NCI-H2029 treated with DMSO at 0.1 percent for 48 hours (cell line): ENCODE data around the gene GOLGA8F.
"Not testable (repeated sequence)": the region's sequence is repeated elsewhere in the genome, so short reads cannot be mapped to it uniquely, and the experiment has no call there.

ENCODE experiments used
- DNase-seq: peaks from one replicate; lab custom pipeline; 2025; lab: John Stamatoyannopoulos, UW

The GOLGA8F gene, protein sequence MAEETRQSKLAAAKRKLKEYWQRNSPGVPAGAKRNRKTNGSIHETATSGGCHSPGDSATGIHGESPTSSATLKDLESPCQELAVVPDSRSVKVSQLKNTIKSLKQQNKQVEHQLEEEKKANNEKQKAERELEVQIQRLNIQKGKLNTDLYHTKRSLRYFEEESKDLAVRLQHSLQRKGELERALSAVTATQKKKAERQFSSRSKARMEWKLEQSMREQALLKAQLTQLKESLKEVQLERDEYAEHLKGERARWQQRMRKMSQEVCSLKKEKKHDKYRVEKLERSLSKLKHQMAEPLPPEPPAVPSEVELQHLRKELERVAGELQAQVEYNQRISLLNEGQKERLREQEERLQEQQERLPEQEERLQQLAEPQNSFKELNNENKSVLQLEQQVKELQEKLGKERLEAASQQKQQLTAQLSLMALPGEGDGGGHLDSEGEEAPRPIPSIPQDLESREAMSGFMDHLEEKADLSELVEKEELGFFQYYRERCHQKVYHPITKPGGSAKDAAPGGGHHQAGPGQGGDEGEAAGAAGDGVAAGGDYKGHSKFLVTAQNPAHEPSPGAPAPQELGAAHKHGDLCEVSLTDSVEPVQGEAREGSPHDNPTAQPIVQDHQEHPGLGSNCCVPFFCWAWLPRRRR

DNA sequence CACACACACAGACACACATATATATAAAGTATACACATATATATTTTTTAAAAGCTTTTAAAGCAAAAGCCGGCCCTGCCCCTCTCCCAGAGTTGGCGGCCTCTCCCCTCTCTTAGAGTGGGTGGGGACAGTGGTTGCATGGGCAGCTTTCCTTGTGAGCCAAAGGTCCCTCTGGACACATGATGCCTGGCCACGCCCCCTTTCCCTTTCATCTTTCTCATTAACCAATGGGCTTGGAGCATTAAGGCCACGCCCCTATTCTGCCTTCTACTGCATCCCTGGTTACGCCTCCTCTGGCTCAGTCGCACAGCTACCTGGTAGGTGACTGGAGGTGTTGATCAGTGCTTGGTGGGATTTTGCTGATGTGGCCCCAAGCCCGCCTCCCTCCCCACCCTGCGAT is at the start of gene GOLGA8F:
Gene GOLGA8F (plus strand): TSS at position 301 of the 400 bp plus-strand sequence. CDS start 98 bp downstream, at position 399.
- not testable (repeated sequence) for DNase-seq

DNA sequence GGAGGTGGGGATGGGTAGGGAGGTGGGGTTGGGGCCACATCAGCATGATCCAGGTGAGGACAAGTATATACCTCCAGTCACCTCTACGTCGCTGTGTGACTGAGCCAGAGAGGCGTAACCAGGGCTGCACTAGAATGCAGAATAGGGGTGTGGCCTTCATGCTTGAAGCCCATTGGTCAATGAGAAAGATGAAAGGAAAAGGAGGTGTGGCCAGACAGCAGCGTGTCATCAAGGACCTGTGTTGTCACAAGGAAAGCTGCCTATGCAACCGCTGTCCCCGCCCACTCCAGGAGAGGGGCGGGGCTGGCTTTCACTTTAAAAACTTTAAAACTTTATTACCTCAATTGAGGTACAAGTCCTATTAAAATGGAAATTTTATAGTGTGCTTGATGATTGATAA is 20.5 kb upstream of the GOLGA8F start, which contains the start of gene GOLGA6L24:
Gene GOLGA6L24 (minus strand): TSS at position 101 of the 400 bp plus-strand sequence. CDS start 61 bp downstream, at position 40.
- not testable (repeated sequence) for DNase-seq

DNA sequence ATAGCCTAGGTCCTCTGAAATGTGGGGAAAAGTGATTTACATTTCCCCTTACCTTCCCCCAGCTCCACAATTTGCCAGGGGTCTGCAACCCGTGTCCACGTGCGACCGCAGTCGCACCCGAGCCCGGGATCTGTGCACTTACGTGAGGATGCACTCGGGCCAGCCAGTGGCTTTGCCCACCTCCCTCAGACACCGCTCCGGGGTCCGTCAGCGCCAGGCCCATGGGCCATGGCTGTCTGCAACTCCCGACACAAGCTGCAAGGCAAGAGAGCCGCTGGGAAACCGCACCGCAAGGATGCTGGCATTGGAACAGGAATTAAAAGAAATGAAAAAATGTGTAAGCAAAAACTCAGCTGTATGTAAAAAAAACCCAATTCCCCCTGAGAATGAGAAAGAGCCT is 13.0 kb upstream of the GOLGA8F start:
- DNase-seq: not testable (repeated sequence)

DNA sequence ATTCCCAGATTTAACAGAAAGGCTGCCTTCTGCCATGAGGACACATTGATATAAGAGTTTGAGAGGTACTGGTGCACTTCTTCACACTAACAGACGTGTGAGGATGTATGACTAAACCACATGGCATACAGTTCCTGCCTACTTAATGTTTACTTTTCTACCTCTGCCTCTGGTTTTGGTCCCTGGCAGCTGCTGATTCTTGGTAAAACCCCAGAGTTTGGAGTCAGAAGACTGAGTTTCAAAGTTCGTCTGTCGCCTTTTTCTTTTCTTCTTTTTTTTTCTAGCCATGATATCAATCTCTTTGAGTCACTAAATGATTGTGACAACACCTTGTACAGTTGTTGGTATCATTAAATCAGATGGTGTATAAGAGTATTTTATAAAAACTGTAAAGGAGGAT is 1.6 kb downstream of the GOLGA8F start:
- not testable (repeated sequence) for DNase-seq

DNA sequence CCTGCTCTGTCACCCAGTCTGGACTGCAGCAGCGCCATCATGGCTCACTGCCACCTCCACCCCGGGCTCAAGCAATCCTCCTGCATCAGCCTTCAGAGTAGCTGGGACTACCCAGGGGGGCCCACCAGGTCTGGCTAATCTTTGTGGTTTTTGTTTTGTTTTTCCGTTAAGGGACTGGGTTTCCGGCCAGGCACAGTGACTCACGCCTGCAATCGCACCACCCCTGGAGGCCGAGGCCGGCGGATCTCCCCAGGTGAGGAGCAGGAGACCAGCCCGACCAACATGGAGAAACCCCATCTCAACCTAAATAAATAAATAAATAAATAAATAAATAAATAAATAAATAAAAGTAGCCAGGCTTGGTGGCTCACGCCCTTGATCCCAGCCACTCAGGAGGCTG is 17.6 kb downstream of the GOLGA8F start:
- not testable (repeated sequence) for DNase-seq

DNA sequence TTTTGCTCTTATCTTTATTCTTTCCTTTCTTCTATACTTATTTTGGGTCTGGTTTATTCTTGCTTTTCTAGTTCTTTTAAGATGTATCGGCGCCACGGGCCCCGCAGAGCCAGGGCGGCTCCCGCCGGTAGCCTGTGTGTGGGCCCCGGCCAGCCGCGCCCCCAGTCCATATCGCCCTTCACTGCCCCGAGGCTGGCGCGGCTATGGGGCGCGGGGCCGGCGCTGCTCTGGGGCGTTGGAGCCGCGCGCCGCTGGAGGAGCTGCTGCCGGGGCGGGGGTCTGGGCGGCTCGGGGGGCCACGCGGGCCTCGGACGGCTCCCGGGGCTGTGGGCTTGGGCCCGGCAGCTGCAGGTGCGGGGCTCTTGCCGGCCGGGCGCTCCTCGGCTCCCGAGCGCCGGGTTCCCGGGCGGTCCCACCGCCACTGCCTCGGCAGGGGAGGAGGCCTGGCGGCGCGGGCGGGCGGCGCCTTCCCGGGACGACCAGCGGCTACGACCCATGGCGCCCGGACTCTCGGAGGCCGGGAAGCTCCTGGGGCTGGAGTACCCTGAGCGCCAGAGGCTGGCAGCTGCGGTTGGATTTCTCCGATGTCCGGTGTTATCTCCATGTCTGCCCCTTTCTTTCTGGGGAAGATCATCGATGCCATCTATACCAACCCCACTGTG is 24.4 kb downstream of the GOLGA8F start:
- DNase-seq: not testable (repeated sequence)

DNA sequence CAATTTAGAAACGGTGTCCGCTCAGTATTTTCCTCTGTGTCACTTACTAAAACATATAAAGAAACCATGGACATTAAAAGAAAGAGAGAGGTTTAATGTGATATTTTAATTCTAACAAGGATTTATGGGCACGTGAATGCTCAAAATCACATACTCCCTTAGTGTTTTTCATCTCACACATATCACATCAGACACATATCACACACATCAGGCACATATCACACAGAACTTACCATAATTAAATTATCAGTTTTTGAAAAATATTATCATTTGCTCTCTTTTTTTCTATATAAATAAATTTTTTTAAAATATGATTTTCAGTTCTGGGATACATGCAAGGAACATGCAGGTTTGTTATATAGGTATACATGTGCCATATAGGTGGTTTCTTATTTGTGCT is 42.0 kb downstream of the GOLGA8F start:
- DNase-seq: not testable (repeated sequence)

DNA sequence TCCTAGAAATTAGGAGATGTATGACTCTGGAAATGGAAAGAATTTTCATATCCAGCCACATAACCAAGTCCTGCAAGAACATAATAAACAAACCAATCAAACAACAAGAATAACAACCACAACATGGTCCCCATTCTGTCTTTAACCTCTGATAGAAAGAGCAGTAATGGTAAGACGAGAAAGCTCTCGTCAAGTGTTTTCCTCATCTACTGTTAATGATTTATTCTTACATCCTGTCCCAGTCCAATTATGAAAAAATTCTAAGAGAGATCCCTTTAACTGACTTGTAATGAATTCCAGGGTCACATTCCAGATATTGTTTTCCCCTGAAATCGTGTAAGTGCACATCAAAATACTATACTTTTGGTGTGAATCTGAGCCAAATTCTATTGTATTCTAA is 57.1 kb downstream of the GOLGA8F start:
- DNase-seq: not testable (repeated sequence)
